ENCODE data around the gene ACTMAP.

ACTMAP gene

GRCh38 chr19:40717880-40718773 lies 32.1 kb downstream of the ACTMAP start:
- no peak for DNase-seq

- no peak for DNase-seq
Observed at GRCh38 chr19:40717325-40717879, 32.9 kb downstream of the ACTMAP start.

GRCh38 chr19:40716482-40717324 lies 33.6 kb downstream of the ACTMAP start, which contains the start of the genes COQ8B and ITPKC:
Gene COQ8B (minus strand): TSS chr19:40716886. CDS start chr19:40714632, 2,254 bp downstream.
Gene ITPKC (plus strand): TSS chr19:40717112. CDS start chr19:40717136, 24 bp downstream.
- DNase-seq, result peak; percentile 100

GRCh38 chr19:40716031-40716481 lies 34.2 kb downstream of the ACTMAP start:
- no peak for DNase-seq

GRCh38 chr19:40714441-40715299 lies 35.6 kb downstream of the ACTMAP start:
- peak; percentile 94 for DNase-seq

- peak; percentile 52 for DNase-seq
Observed at GRCh38 chr19:40713939-40714338, 36.3 kb downstream of the ACTMAP start.

GRCh38 chr19:40709817-40710216 lies 40.5 kb downstream of the ACTMAP start:
- no peak for DNase-seq

- DNase-seq, result no peak
Observed at GRCh38 chr19:40707615-40708014, 42.7 kb downstream of the ACTMAP start.

- DNase-seq, result no peak
Observed at GRCh38 chr19:40705950-40706619, 44.2 kb downstream of the ACTMAP start.

GRCh38 chr19:40705362-40705651 lies 45.0 kb downstream of the ACTMAP start:
- no peak for DNase-seq

GRCh38 chr19:40704491-40705361 lies 45.6 kb downstream of the ACTMAP start:
- no peak for DNase-seq

- no peak for DNase-seq
Observed at GRCh38 chr19:40703029-40703755, 47.1 kb downstream of the ACTMAP start.

GRCh38 chr19:40702337-40703012 lies 47.8 kb downstream of the ACTMAP start:
- DNase-seq, result no peak

- no peak for DNase-seq
Observed at GRCh38 chr19:40701758-40702157, 48.5 kb downstream of the ACTMAP start.

- no peak for DNase-seq
Observed at GRCh38 chr19:40700083-40700482, 50.2 kb downstream of the ACTMAP start.

GRCh38 chr19:40697007-40697406 lies 53.3 kb downstream of the ACTMAP start:
- no peak for DNase-seq

GRCh38 chr19:40695881-40696280 lies 54.4 kb downstream of the ACTMAP start:
- DNase-seq, result no peak

- DNase-seq, result no peak
Observed at GRCh38 chr19:40693896-40694295, 56.4 kb downstream of the ACTMAP start.

- DNase-seq, result no peak
Observed at GRCh38 chr19:40693150-40693788, 57.0 kb downstream of the ACTMAP start.
